ENCODE results near the gene MEIOC. TPM values are rescaled to one million over a fixed set of nuclear protein-coding genes. Genes with fewer than 3 reads are reported as not detected.
A peak's percentile ranks its signal among the peaks of the same experiment; 100 is the strongest.

Gene MEIOC
- polyA plus RNA-seq, 3 donors, result 0.09 to 0.15 TPM; not detected in 1

GRCh38 chr17:44610331-44610730 is 45.9 kb upstream of the MEIOC start:
- Histone ChIP-seq H3K27me3 (ENCODE audit: control insufficient read depth in 2 of 2, insufficient read depth in 2 of 2, low read length in 2 of 2) (no peaks in the 10 kb centered on the region), H2AFZ (ENCODE audit: insufficient read depth, low read depth, low read length, poor library complexity, severe bottlenecking) (peak overlapping the region; percentile 53), H3K4me1 (ENCODE audit: control insufficient read depth in 1 of 2, insufficient read depth in 2 of 2, low read length in 2 of 2) (peaks cover 25 to 26% of the 10 kb centered on the region in 2 donors), H3K4me2 (replicated peaks; ENCODE audit: extremely low read depth, low read length, poor library complexity, severe bottlenecking) (peak overlapping the region; percentile 14), H3K9me3 (replicated peaks in 1 of 2; ENCODE audit: control insufficient read depth in 1 of 2, insufficient read depth in 1 of 2, low read length in 2 of 2) (no peaks in the 10 kb centered on the region), H4K20me1 (ENCODE audit: insufficient read depth, low read length) (no peaks in the 10 kb centered on the region), H3K36me3 (replicated peaks in 1 of 2; ENCODE audit: control insufficient read depth in 1 of 2, insufficient read depth in 2 of 2, low read length in 2 of 2) (no peaks in the 10 kb centered on the region), H3K4me3 (replicated peaks in 1 of 3; ENCODE audit: low read depth in 2 of 3, low read length in 3 of 3) (no peak overlapping the region), H3K79me2 (ENCODE audit: insufficient read depth, low read length) (no peaks in the 10 kb centered on the region), H3K9ac (ENCODE audit: insufficient read depth, low read length, poor library complexity, severe bottlenecking) (no peak overlapping the region), H3K27ac (ENCODE audit: low read depth in 1 of 2, low read length in 2 of 2) (no peak overlapping the region)
- no peak for DNase-seq
- H3K36me3 Mint-ChIP-seq, result no peaks in the 10 kb centered on the region
- peaks cover under 1 to 3% (median 3%) of the 10 kb centered on the region in 3 donors for H3K27me3 Mint-ChIP-seq (ENCODE audit: low read depth in 3 of 3)
- WGBS (ENCODE audit: insufficient coverage), result 76% methylated on average over 4 of the region's 4 CpGs
- peaks cover 0 to 3% (median 0%) of the 10 kb centered on the region in 7 donors for H3K9me3 Mint-ChIP-seq
- H3K4me1 Mint-ChIP-seq, result peaks cover 30% of the 10 kb centered on the region
- intact Hi-C loops (cut with micrococcal nuclease), result no loop called here
- no peak overlapping the region for H3K4me3 Mint-ChIP-seq
- H3K27ac Mint-ChIP-seq, result peak overlapping the region in 2 of 7 donors; percentile 26 to 31
- TF ChIP-seq, protein P1, sequence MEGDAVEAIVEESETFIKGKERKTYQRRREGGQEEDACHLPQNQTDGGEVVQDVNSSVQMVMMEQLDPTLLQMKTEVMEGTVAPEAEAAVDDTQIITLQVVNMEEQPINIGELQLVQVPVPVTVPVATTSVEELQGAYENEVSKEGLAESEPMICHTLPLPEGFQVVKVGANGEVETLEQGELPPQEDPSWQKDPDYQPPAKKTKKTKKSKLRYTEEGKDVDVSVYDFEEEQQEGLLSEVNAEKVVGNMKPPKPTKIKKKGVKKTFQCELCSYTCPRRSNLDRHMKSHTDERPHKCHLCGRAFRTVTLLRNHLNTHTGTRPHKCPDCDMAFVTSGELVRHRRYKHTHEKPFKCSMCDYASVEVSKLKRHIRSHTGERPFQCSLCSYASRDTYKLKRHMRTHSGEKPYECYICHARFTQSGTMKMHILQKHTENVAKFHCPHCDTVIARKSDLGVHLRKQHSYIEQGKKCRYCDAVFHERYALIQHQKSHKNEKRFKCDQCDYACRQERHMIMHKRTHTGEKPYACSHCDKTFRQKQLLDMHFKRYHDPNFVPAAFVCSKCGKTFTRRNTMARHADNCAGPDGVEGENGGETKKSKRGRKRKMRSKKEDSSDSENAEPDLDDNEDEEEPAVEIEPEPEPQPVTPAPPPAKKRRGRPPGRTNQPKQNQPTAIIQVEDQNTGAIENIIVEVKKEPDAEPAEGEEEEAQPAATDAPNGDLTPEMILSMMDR (IDR thresholded peaks at IDR 0.05), result no peak

DNA sequence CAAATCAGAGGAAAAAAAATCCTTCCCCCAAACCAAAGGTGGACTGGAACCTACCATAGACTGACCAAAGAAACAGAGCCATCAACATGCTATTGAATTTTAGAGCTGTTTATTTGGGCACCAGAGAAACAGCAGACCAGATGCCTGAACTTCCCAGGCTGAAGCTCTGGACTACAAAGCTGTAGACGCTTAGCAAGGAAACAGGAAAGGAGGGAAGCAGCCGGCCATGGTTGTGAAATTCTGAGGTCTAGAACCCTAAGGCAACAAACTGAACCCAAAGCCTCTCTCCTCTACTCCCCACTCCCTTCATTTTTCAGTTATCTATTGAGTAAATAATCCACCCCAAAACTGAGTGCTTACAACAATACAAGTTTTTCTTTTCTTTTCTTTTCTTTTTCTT is 45.4 kb upstream of the MEIOC start:
- Histone ChIP-seq H3K27ac (ENCODE audit: low read depth in 1 of 2, low read length in 2 of 2) (no peak overlapping the region), H3K9me3 (replicated peaks in 1 of 2; ENCODE audit: control insufficient read depth in 1 of 2, insufficient read depth in 1 of 2, low read length in 2 of 2) (no peaks in the 10 kb centered on the region), H3K9ac (ENCODE audit: insufficient read depth, low read length, poor library complexity, severe bottlenecking) (no peak overlapping the region), H3K79me2 (ENCODE audit: insufficient read depth, low read length) (no peaks in the 10 kb centered on the region), H3K27me3 (ENCODE audit: control insufficient read depth in 2 of 2, insufficient read depth in 2 of 2, low read length in 2 of 2) (no peaks in the 10 kb centered on the region), H2AFZ (ENCODE audit: insufficient read depth, low read depth, low read length, poor library complexity, severe bottlenecking) (peak overlapping the region; percentile 17), H4K20me1 (ENCODE audit: insufficient read depth, low read length) (no peaks in the 10 kb centered on the region), H3K36me3 (replicated peaks in 1 of 2; ENCODE audit: control insufficient read depth in 1 of 2, insufficient read depth in 2 of 2, low read length in 2 of 2) (no peaks in the 10 kb centered on the region), H3K4me2 (replicated peaks; ENCODE audit: extremely low read depth, low read length, poor library complexity, severe bottlenecking) (peak overlapping the region; percentile 14), H3K4me1 (ENCODE audit: control insufficient read depth in 1 of 2, insufficient read depth in 2 of 2, low read length in 2 of 2) (peaks cover 25 to 26% of the 10 kb centered on the region in 2 donors), H3K4me3 (replicated peaks in 1 of 3; ENCODE audit: low read depth in 2 of 3, low read length in 3 of 3) (no peak overlapping the region)
- intact Hi-C loops (cut with micrococcal nuclease), result no loop called here
- Mint-ChIP-seq H3K4me3 (no peak overlapping the region), H3K27ac (peak overlapping the region in 1 of 7 donors; percentile 64), H3K27me3 (ENCODE audit: low read depth in 3 of 3) (peaks cover 0 to 3% (median 3%) of the 10 kb centered on the region in 3 donors), H3K36me3 (no peaks in the 10 kb centered on the region), H3K4me1 (peaks cover 30% of the 10 kb centered on the region), H3K9me3 (peaks cover 0 to 3% (median 0%) of the 10 kb centered on the region in 7 donors)
- DNase-seq, result peak in 2 of 3 donors; percentile 14 to 37
- TF ChIP-seq, protein P1 (IDR thresholded peaks at IDR 0.05), result no peak
- no CpG with 5 or more reads among the region's 2 CpGs for WGBS (ENCODE audit: insufficient coverage)
